IPS-18c (cell line): Measurements from ENCODE around the gene USP24.

ENCODE experiments used
- H3K4me3 ChIP-seq: 2 replicates; pipeline ENCODE4 v1.7.0; 2013; ENCODE audit warnings: low read depth, mild to moderate bottlenecking, low read length, moderate library complexity; ENCODE audit not compliant: insufficient read depth
- H3K9me3 ChIP-seq: one replicate; pipeline ENCODE4 v1.6.1; 2013; ENCODE audit warnings: mild to moderate bottlenecking, low read length, moderate library complexity; ENCODE audit not compliant: control insufficient read depth, insufficient read depth

The USP24 gene

DNA sequence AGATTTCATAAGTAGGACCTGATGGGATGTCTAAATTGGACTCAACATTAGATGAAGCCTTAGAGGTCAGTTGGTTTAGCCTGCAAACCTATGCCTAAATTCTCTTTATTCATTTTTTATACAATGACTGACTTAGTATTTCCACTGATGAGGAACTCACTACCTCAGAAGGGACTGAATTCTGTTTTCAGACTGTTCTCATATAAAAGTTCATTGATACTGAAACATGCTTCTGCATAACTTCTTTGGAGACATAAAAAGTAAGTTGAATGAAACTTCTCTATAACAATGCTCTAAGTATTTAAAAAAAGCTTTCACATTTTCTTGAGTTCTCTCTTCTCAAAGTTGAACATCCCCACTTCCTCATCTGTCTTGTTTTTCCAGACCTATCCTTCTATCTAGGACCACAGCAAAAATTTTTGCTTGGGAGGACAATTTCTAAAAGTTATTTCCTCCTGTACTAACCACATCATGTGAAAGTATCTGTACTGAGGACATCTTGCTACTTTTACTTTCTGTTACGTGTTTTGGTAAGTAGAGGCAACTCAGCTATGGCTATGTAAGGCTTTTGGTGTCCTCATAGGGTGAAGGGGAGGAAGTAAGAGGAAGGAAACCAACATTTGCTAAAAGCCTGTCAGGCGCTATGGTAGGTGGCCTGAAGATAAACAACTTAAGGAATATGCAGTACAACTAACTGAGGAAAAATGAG is 64.1 kb downstream of the USP24 start:
- no peak overlapping the region for H3K4me3 ChIP-seq

DNA sequence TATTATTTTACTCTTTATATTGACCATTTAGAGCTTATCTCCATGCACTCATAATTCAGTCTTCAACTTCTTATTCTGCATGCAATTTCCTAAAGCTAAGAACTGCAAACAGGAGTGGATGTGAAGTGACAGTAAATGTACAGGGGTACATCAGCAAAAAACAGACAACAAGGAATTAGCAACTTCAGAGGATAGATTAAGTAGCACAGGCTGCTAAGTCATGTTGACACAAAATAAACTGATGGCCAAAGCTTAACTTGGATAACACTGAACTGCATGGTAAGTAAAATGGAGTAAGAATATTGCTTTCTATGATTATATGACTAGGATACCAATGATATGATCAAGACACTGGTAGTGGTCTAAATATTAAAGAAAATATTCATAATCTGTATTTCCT is 66.5 kb downstream of the USP24 start:
- Histone ChIP-seq H3K4me3 (no peak overlapping the region), H3K9me3 (no peaks in the 10 kb centered on the region)

More for the DNA sequence above, 64.1 kb downstream of the USP24 start:
- H3K9me3 ChIP-seq = no peaks in the 10 kb centered on the region

DNA sequence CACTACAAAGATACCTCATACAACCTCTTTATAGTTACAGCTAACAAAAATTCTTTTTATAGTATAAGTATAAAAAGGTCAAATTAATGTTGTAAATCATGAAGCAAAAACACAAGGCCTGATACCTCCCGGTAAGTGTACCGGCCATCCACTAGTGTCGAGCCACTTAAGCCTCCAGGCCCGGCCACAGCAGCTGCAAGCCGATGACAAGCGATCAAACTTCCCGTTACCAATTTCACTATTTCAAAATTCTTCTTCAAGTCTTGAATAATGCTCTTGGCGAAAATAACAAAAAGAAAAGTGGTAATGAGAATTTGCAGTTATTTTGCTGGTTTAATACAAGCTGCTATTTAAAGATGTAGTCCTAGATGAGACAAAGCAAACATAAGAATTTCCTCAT is 67.6 kb downstream of the USP24 start:
- no peak overlapping the region for H3K4me3 ChIP-seq
- H3K9me3 ChIP-seq = no peaks in the 10 kb centered on the region

DNA sequence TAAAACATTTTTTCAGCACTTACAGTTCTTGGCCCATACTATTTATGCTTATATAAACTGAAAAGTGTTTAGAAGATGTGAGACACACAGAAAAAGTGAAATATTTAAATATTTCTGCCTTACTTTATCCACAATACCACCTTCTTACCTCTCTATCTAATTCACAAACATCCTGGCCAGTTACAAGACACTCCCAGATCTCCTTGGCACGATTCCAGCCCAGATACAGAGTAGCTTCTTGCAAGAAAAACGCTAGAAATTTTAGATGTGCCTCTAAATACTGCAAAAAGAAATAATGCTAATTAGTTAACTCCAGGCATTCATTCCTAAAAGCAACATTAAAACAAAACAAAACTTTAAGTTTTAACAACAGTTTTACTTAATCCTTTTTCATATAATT is 68.4 kb downstream of the USP24 start:
- H3K9me3 ChIP-seq = no peaks in the 10 kb centered on the region

DNA sequence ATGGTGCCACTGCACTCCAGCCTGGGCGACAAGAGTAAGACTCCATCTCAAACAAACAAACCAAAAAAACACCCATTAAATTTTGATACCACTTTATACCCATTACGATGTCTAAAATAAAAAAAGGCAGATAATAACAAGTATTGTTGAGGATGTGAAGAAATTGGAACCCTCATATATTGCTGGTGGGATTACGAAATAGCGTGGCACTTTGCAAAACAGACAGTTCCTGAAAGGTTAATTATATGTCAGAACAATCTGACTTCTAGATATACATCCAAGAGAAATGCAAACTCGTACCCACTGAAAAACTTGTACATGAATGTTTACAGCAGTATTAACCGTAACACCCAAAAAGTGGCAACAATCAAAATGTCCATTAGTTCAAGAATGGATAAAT is 70.3 kb downstream of the USP24 start:
- H3K4me3 ChIP-seq = no peak overlapping the region
- H3K9me3 ChIP-seq = no peaks in the 10 kb centered on the region

More for the DNA sequence above, 68.4 kb downstream of the USP24 start:
- no peak overlapping the region for H3K4me3 ChIP-seq

DNA sequence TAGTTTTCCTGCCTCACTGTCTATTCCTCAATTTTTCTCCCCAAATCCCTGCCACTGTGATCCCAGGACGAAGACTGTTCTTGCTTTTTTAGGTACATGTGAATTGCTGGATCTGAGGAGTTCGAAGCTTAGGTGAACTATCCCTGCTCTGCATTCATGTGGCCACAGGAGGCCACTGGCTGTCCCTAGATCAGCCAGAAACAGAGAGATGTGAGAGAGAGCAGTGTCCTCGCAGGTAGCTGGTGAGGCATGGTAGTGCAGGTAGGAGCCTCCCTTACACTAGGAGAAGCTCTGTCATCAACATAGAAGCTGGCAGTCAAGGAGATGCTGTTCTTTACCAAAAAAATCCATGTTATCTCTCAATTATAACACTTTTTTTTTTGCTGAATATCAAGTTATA is 71.5 kb downstream of the USP24 start:
- H3K9me3 ChIP-seq = no peaks in the 10 kb centered on the region
- H3K4me3 ChIP-seq = no peak overlapping the region

DNA sequence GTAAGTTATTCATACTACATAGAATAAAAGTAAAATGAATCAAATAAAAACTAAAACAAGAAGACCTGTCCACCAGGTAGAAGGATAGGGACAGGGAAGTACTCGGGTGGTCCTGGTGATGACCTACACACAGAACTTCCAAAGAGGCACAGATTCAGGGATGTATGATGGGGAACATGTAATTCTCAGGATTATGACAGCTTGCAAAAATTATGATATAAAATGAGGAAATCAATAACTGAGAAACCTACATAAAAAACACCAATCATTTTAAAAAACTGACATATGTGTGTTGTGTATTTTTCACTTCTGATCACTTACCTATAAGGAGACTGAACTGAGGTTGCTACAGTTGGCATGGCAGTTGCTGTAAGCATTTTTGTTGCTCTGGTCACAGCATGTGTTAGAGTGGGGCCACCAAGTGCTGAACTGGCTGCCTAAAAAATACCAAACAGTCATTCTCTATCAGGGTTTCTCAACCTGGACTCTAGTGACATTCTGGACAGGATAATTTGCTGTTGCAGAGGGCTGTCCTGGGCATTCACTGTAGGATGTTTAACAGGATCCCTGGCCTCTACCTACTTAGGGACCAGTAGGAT is 73.8 kb downstream of the USP24 start:
- Histone ChIP-seq H3K9me3 (no peaks in the 10 kb centered on the region), H3K4me3 (no peak overlapping the region)

DNA sequence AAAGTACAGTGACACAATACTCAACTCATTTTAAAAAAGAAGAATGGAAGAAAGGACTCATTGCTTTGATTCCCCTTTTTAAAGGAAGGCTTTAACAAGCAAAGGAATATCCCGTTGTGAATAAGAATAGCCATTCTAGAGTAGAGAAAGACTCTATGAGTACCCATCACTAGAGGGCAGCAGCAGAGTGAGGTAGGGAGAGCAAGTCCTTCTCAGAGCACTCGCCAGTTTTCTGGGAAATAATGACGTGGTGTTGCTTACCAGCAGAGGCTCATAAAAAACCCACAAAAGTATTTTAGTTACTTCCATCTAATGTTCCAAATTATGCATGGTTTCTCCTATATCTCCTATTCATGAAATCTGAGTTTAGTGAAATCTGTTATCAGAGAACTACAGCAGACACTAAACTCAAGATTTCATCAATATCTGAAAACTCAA is 74.6 kb downstream of the USP24 start:
- Histone ChIP-seq H3K4me3 (no peak overlapping the region), H3K9me3 (no peaks in the 10 kb centered on the region)

DNA sequence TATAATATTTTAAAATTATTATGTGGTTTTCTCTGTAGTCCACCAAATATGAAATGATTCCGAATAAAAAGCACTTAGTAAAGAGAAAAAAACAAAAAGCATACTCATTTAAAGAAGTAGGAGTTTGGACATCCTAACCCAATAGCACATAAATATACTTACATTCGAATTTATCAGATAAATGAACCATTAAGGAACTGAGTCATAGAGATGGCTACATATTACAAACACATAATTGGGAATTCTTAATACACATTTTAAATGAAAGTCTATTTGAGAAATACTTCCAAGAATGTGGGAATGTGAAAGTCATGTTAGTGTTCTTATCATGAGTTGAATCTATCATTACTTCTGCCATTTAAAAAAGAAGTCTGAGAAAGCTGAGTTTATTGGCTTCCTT is 75.0 kb downstream of the USP24 start:
- Histone ChIP-seq H3K4me3 (no peak overlapping the region), H3K9me3 (no peaks in the 10 kb centered on the region)

DNA sequence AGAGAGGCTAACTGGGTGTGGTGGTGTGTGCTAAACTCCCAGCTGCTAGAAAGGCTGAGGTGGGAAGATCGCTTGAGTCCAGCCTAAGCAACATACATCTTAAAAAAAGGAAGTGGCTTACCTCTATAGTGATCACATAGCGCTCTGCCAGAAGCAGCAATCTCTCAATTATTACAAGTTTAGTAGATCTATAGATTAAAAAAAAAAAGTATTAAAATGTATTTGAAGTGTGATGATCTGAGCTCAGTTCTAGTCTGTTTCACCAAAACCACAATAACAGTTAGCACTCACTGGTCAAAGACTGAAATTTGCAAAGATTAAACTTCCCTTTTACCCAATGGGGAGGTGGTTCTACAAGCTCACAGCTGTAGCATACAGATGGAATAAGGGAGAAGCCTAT is 76.3 kb downstream of the USP24 start:
- H3K9me3 ChIP-seq = no peaks in the 10 kb centered on the region
- no peak overlapping the region for H3K4me3 ChIP-seq

DNA sequence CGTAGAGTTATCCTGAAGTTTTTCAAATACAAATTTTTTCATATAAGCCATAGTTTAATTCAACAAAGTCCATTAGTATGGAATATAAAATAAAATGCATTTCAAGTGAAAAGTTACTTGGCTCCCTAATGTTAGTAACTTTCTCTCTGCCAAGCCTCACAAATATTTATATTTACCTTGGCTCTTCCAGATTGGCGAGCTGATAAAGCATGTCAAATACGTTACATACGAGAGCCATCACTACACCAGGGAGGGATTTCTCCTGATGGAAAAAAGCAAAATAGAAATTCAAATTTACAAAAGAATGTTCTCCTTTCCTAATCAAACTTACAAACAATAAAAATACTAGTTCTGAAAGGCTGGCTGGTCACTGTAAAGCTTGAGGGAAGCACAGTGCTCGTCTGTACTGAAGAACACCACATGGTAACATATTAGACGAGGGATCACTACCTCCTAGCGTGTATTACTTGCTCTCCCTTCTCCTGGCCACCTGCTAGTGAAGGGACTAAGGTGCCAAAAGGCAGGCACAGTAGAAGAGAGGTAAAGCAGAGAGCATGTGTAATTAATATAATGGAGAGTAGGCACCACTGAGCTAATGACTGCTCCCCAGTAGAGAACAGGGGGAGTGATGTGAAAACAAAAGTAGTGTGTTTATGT is 80.9 kb downstream of the USP24 start:
- no peak overlapping the region for H3K4me3 ChIP-seq
- no peaks in the 10 kb centered on the region for H3K9me3 ChIP-seq

DNA sequence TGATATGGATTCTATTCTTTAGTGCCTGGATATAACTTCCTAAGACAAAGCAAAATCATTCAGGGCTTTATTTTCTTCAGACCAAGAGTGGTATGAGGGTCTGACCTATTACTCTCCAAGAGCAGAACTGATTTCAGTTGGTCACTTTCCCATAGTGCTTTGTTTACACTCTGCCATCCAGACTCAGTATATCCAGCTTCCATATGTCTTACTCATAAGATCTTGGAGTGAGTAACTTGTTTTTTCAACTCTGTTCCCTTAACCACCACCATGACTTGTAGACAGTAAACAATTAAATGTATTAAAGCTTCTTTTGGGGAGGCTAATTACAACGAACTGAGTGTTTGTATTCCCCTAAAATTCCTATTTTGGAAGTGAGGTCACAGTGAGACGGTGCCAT is 83.4 kb downstream of the USP24 start:
- Histone ChIP-seq H3K9me3 (no peaks in the 10 kb centered on the region), H3K4me3 (no peak overlapping the region)

DNA sequence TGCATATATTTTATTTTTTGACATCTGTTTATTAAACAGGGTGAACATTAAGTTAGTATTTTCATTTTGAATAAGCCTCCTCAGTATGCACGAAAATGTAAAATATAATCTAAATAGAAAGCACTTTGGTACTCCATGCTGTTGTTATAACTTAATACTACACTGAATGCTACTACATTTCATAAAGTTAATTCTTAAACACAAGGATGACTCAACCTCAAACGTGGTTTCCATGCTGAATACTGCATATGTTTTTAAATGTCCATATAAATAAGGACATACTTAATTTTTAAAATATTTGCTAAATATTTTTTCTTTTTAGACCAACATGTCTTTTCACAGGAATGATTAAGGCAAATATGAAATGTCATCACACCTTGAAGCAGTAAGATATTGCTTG is 83.9 kb downstream of the USP24 start:
- Histone ChIP-seq H3K9me3 (no peaks in the 10 kb centered on the region), H3K4me3 (no peak overlapping the region)

DNA sequence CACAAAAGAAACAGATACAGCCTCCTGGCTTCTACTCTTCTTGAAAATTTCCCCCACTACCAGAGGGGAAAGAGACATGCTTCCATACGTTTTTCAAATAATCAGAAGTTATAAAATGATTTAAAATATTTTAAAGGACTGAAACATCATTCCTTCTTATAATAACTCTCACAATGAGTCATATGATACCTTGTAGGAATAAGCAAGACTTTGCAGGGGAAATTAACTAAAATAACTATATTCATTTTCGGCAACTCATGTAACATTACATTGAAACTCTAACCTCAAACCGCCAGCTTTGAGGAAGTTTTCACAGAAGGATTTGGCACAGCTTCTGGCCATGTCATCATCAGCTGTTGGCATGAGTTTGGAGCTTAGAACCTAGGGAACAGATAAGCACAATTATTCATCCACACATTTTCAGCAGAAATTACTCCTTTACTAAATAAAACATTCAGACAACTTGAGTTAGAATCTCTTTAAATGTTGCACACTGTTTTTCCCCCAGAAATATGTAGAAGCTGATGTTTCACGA is 85.9 kb downstream of the USP24 start:
- Histone ChIP-seq H3K4me3 (no peak overlapping the region), H3K9me3 (no peaks in the 10 kb centered on the region)

DNA sequence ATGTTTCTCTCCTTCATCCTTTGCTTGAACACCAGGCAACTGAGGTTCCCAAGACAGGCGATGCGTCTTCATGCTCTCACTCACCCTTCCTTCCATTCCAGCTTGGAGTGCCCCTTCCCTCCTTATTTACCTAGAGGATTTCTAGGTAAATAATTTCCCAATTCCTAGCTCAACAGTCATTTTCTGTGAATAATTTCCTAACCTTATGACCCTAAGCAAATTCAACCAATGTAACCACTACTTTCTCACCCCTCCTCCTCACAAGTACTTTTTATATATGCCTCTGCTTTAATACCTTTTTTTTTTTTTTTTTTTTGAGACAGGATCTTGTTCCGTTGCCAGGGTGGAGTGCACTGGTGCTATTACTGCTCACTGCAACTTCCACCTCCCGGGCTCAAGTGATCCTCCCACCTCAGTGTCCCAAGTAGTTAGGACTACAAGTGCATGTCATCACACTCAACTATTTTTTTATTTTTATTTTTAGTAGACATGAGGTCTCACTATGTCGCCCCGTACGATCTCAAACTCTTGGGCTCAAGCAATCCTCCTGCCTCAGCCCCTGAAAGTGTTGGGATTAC is 86.7 kb downstream of the USP24 start:
- no peak overlapping the region for H3K4me3 ChIP-seq

DNA sequence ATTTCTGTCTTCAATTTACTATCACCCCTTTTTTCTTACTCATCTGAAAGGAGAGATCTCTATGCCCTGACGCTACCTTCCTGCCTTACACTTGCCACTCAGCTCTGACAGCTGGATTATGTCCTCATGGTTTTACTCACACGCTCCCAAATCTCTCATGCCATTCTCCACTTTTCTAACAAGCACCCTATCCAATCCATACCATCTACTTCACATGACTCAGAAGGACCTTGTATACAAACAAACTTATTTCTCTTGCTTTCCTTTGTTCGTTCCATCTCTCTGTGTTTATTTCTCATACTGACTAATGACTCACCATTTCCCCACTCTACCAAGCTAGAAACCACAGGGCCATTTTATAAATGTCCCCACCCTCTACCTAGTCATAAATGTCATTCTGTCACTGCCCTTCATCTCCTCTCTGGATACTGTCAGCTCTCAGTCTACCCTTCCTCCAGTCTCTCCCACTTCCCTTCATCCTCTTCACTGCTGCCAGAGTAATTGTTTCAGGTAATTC is 87.3 kb downstream of the USP24 start:
- H3K9me3 ChIP-seq = no peaks in the 10 kb centered on the region
- no peak overlapping the region for H3K4me3 ChIP-seq

More for the DNA sequence above, 86.7 kb downstream of the USP24 start:
- no peaks in the 10 kb centered on the region for H3K9me3 ChIP-seq

DNA sequence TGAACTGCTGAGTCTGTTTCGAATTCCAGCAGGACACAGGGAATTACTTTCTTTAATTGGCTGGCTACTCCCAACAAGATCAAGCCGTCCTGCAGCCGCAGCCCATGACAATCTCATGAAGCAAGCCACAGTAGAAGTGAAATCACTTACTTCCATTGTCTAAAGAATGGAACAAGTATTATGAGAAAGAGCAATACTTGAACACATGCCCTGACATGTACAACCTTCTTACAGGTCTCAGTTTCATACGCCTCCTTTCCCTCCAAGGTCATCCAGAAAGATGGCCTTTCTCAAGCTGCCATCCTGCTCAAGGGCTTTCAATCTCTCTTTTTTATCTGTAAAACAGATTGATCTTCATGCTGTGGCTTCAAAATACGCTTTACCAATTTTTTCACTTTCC is 90.7 kb downstream of the USP24 start:
- no peaks in the 10 kb centered on the region for H3K9me3 ChIP-seq
- H3K4me3 ChIP-seq = no peak overlapping the region

DNA sequence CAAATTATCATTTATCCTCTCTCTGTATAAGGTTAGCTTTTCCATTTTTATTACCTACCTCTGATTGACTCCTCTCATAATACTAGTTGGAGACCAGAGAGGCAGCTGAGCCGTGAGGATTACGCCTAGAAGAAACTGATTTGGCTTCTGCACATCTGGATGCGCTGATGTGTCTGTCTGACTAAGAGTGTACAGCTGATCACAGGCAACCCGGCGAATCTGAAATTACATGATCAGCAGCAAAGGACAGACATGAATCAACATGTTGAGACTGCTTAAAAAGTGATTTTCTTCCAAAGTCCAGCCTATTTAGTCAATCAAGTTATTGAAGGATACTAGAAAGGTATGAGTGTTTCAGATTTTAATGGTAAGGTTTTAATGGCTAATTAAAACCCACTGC is 94.6 kb downstream of the USP24 start:
- Histone ChIP-seq H3K9me3 (no peaks in the 10 kb centered on the region), H3K4me3 (no peak overlapping the region)
